Upper lobe of left lung (tissue), 6 donors: ENCODE measurements around the gene RASGRF1. TPM values are rescaled to one million over a fixed set of nuclear protein-coding genes. Genes with fewer than 3 reads are reported as not detected.

Source experiments
- ATAC-seq, 2 donors: fragments of 200-7000 bp; cut with Tn5 transposase; one replicate each; pipeline ENCODE4 v1.9.1; 2022; ENCODE audit warnings: mild to moderate bottlenecking in 2 of 2, moderate library complexity in 2 of 2; ENCODE audit not compliant: low FRiP score in 2 of 2
- DNase-seq, 2 donors: peaks; one replicate each; pipeline ENCODE4 v3.0.0-alpha.2; 2019 to 2020
- H3K27ac ChIP-seq, 4 donors: fragments of 200-600 bp; sonication (generic); one replicate each; pipeline ENCODE4 v1.5.1; 2016 to 2019
- H3K27me3 ChIP-seq, 4 donors: fragments of 200-600 bp; sonication (generic); one replicate each; pipeline ENCODE4 v1.5.1; 2017 to 2019
- H3K36me3 ChIP-seq, 4 donors: fragments of 200-600 bp; sonication (generic); one replicate each; pipeline ENCODE4 v1.5.1; 2016 to 2019
- H3K4me1 ChIP-seq, 4 donors: fragments of 200-600 bp; sonication (generic); one replicate each; pipeline ENCODE4 v1.5.1; 2018 to 2019
- H3K4me3 ChIP-seq, 4 donors: fragments of 200-600 bp; sonication (generic); one replicate each; pipeline ENCODE4 v1.5.1; 2017 to 2019; ENCODE audit warnings: mild to moderate bottlenecking in 2 of 4, moderate library complexity in 1 of 4
- H3K9me3 ChIP-seq, 4 donors: fragments of 200-600 bp; sonication (generic); one replicate each; pipeline ENCODE4 v1.5.1; 2018 to 2019
- EP300 ChIP-seq, 4 donors: sonication (generic); formaldehyde crosslinking; IDR thresholded peaks; one replicate each; pipeline ENCODE4 v1.5.1; 2017; ENCODE audit warnings: antibody characterized with exemption in 4 of 4, control low read depth in 2 of 4
- POLR2A ChIP-seq, 4 donors: fragments of 450-650 bp; IDR thresholded peaks; one replicate each; pipeline ENCODE4 v1.5.1; 2016 to 2017; ENCODE audit warnings: antibody characterized with exemption in 4 of 4, mild to moderate bottlenecking in 2 of 4
- POLR2AphosphoS5 ChIP-seq, 2 donors: sonication (generic); formaldehyde crosslinking; IDR thresholded peaks; one replicate each; pipeline ENCODE4 v1.5.1; 2017; ENCODE audit warnings: antibody characterized with exemption in 2 of 2
- WGBS, 2 donors: methylation state at CpG; one replicate each; pipeline ENCODE4 v1.1.5; 2017 to 2018; 5-methylcytosine and 5-hydroxymethylcytosine counted together
- total RNA-seq, 6 donors: library from RNA; depleted of rRNA in 4 of 6; stranded (reverse); fragments of >200 nt in 4 of 6; gene quantifications; one replicate each; pipeline versions ENCODE4 v1.1.0 to v1.2.1, GENCODE V29; 2016 to 2021
- TF ChIP-seq, protein P1 (sequence below), 6 experiments: fragments of 450-650 bp in 4 of 6; fragments of 200-600 bp in 2 of 6; sonication (generic) in 2 of 6; IDR thresholded peaks; one replicate each; pipeline ENCODE4 v1.5.1; 2016 to 2019; ENCODE audit warnings: antibody characterized with exemption in 6 of 6
- donor health status: DM: no; HTN: no; CAD: no; lungs with moderate emphysema.
- donor health status: DM: no; HTN: yes; CAD: no; lungs with severe emphysema.

The RASGRF1 gene
- total RNA-seq, 6 donors from 2014 or later, result 27.2 to 64.6 (median 54.7) TPM

DNA sequence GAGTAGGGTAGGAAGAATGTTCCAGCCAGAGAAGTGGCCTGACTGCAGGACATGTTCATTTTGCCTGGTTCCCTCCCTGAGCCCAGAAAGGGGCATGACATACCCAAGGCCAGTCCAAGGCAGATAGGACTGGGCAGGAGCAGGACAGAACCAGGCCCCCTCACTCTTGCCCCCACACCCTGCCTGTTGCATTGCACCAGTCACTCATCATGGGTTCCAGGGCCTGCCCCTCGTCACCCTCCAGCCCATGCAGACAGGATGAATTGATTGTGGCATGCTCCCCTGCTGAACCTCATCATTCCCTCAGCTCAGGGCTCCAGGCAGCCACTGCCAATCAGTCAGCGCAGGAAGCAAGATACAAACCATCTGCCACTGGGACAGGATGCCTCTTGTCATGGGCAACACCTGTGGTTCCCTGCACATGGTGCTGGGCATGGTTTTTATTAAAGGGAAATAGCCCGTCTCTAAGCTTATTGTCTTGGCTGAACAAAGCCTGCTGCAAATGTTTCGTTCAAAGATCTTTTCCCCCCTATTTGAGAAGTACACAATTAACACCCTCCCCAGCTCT, 48.9 kb downstream of the RASGRF1 start:
- H3K27ac ChIP-seq, result no peak overlapping the region
- H3K27me3 ChIP-seq, result no peaks in the 10 kb centered on the region
- TF ChIP-seq, protein P1, sequence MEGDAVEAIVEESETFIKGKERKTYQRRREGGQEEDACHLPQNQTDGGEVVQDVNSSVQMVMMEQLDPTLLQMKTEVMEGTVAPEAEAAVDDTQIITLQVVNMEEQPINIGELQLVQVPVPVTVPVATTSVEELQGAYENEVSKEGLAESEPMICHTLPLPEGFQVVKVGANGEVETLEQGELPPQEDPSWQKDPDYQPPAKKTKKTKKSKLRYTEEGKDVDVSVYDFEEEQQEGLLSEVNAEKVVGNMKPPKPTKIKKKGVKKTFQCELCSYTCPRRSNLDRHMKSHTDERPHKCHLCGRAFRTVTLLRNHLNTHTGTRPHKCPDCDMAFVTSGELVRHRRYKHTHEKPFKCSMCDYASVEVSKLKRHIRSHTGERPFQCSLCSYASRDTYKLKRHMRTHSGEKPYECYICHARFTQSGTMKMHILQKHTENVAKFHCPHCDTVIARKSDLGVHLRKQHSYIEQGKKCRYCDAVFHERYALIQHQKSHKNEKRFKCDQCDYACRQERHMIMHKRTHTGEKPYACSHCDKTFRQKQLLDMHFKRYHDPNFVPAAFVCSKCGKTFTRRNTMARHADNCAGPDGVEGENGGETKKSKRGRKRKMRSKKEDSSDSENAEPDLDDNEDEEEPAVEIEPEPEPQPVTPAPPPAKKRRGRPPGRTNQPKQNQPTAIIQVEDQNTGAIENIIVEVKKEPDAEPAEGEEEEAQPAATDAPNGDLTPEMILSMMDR (IDR thresholded peaks at IDR 0.05), result no peak
- TF ChIP-seq EP300 (IDR thresholded peaks at IDR 0.05) (no peak), POLR2A (IDR thresholded peaks at IDR 0.05) (no peak), POLR2AphosphoS5 (IDR thresholded peaks at IDR 0.05) (no peak)
- H3K4me3 ChIP-seq, result no peak overlapping the region
- peaks cover 0 to 15% (median 8%) of the 10 kb centered on the region in 4 donors for H3K9me3 ChIP-seq
- H3K4me1 ChIP-seq, result no peaks in the 10 kb centered on the region
- ATAC-seq, result no peak
- DNase-seq, result no peak
- no peaks in the 10 kb centered on the region for H3K36me3 ChIP-seq
- WGBS, 2 donors, result 45 to 74% methylated on average over 2 to 4 of the region's 4 CpGs

DNA sequence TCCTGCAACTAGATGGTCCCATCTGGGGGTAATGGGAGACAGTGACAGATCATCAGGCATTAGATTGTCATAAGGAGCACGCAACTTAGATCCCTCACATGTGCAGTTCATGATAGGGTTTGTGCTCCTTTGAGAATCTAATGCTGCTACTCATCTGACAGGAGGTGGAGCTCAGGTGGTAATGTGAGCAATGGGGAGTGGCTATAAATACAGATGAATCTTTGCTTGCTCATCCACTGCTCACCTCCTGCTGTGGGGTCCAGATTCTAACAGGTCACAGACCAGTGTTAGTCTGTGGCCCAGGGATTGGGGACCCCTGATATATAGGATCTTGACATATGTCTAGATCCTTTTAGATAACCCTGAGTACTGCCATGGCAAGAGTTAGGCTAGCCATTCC, 52.7 kb downstream of the RASGRF1 start:
- H3K36me3 ChIP-seq, result no peaks in the 10 kb centered on the region
- DNase-seq (no peak), ATAC-seq (no peak)
- H3K27ac ChIP-seq, result no peak overlapping the region
- no peaks in the 10 kb centered on the region for H3K27me3 ChIP-seq
- no peaks in the 10 kb centered on the region for H3K4me1 ChIP-seq
- H3K9me3 ChIP-seq, result peaks cover 0 to 8% (median 3%) of the 10 kb centered on the region in 4 donors
- no peak overlapping the region for H3K4me3 ChIP-seq
- TF ChIP-seq EP300 (IDR thresholded peaks at IDR 0.05) (no peak), POLR2A (IDR thresholded peaks at IDR 0.05) (no peak), POLR2AphosphoS5 (IDR thresholded peaks at IDR 0.05) (no peak)
- TF ChIP-seq, protein P1 (IDR thresholded peaks at IDR 0.05), result no peak
- WGBS, 2 donors, result 86 to 100% methylated on average over 1 of the region's 1 CpG

DNA sequence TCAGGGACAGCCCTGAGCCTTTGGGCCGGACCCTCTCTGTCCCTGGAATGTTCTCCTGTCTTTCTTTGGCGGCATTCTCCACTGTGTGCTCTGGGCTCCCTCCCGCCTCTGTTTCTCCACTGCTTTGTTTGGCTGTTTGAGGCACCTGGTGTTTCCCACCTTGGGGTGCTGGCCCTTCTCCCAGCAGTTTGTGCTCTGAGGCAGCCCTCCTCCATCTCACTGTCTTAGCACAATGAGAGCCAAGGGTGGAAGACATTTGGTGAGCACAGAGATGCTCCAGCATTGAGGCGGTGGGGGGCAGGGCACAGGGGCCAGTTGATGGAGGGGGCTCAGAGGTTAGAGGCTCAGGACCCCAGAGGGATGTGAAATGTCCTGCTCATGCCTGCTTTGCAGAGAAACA, 54.3 kb downstream of the RASGRF1 start:
- WGBS, 2 donors, result 68 to 91% methylated on average over 4 of the region's 4 CpGs

DNA sequence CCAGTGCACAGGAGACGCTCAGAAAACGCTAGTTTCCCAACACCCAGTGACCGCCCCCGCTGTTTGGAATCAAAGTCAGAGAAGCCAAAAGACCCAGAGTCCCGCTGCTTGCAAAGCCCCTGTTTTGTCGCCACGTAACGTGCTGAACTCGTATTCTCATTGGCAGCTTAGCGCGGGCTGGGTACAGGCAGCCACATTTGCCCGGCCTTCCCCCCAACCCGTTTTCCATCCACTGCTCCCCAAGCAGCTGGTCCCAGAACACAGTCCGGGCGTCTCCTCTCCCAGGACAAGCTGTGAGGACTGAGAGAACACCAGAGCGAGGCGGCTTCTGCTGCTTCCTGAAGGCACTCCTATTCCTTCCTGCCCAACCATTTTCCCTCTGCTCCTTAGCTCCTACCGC, 54.8 kb downstream of the RASGRF1 start:
- ATAC-seq (no peak), DNase-seq (peak in 1 of 2 donors; percentile 37)
- TF ChIP-seq POLR2A (IDR thresholded peaks at IDR 0.05) (no peak), POLR2AphosphoS5 (IDR thresholded peaks at IDR 0.05) (no peak), EP300 (IDR thresholded peaks at IDR 0.05) (no peak)
- TF ChIP-seq, protein P1 (IDR thresholded peaks at IDR 0.05), result no peak
- Histone ChIP-seq H3K36me3 (no peaks in the 10 kb centered on the region), H3K27me3 (no peaks in the 10 kb centered on the region), H3K27ac (no peak overlapping the region), H3K4me1 (no peaks in the 10 kb centered on the region), H3K9me3 (no peaks in the 10 kb centered on the region), H3K4me3 (no peak overlapping the region)
- 52 to 58% methylated on average over 11 to 18 of the region's 18 CpGs for WGBS, 2 donors

More for the DNA sequence above, 54.3 kb downstream of the RASGRF1 start:
- TF ChIP-seq POLR2AphosphoS5 (IDR thresholded peaks at IDR 0.05) (no peak), EP300 (IDR thresholded peaks at IDR 0.05) (no peak), POLR2A (IDR thresholded peaks at IDR 0.05) (no peak)
- TF ChIP-seq, protein P1 (IDR thresholded peaks at IDR 0.05), result no peak
- Histone ChIP-seq H3K36me3 (no peaks in the 10 kb centered on the region), H3K4me3 (no peak overlapping the region), H3K27ac (no peak overlapping the region), H3K27me3 (no peaks in the 10 kb centered on the region), H3K4me1 (no peaks in the 10 kb centered on the region), H3K9me3 (no peaks in the 10 kb centered on the region)
- DNase-seq (no peak), ATAC-seq (no peak)

DNA sequence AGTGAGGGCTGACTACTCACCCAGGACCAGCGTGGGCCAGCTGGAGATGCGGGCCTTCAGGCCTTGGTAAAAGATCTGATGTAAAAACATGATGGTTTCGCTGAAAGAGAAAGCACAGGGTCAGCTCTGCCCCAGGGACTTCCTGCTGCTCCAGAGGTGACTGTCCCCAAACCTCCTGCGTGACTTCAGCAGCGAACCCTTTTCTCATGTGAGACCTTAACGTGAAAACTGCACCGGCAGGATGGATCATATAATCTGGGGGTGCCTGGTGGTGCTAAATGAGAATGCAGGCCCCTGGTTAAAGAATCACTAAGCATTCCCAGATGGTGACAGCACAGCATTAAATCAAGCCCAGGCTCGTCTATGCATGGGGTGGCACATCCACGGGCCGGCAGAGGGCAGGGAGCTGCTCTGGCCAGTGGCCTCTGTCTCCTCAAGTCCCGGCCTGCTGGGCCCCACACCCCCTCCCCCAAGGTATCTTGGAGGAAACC, 55.4 kb downstream of the RASGRF1 start:
- H3K27ac ChIP-seq, result no peak overlapping the region
- no peaks in the 10 kb centered on the region for H3K27me3 ChIP-seq
- ATAC-seq, result no peak
- whole genome bisulfite sequencing, 2 donors, result 73 to 76% methylated on average over 10 to 11 of the region's 11 CpGs
- H3K9me3 ChIP-seq, result no peaks in the 10 kb centered on the region
- H3K36me3 ChIP-seq, result no peaks in the 10 kb centered on the region
- DNase-seq, result no peak
- no peaks in the 10 kb centered on the region for H3K4me1 ChIP-seq
- no peak overlapping the region for H3K4me3 ChIP-seq
- TF ChIP-seq EP300 (IDR thresholded peaks at IDR 0.05), result no peak
- TF ChIP-seq, protein P1 (IDR thresholded peaks at IDR 0.05), result peak in 1 of 6 experiments; percentile 9
